Brain microvascular endothelial cell (primary cell): Measurements from ENCODE around the gene FXYD3.

Source experiments
- DNase-seq: peaks from one replicate; pipeline ENCODE4 v3.0.0-alpha.2; 2020
- H3K27ac ChIP-seq: fragments of 250-450 bp; sonication (Bioruptor Pico); 2 replicates; pipeline ENCODE4 v1.5.1; 2020; ENCODE audit warnings: mild to moderate bottlenecking, moderate library complexity
- H3K27me3 ChIP-seq: fragments of 250-450 bp; sonication (Bioruptor Pico); replicated peaks from 2 replicates; pipeline ENCODE4 v1.5.1; 2020; ENCODE audit warnings: mild to moderate bottlenecking
- H3K36me3 ChIP-seq: fragments of 250-450 bp; sonication (Bioruptor Pico); replicated peaks from 2 replicates; pipeline ENCODE4 v1.5.1; 2020; ENCODE audit warnings: mild to moderate bottlenecking
- H3K4me3 ChIP-seq: 2 replicates; pipeline ENCODE4 v1.5.1; 2011; ENCODE audit warnings: low read depth, mild to moderate bottlenecking, control low read depth, low read length, moderate library complexity
- in situ Hi-C: cut with HindIII; loops from 2 replicates; pipeline ENCODE4 v1.10.0; 2017; ENCODE audit warnings: low sequenced_read_pairs, low pct_ligation_motif_present
- TF ChIP-seq, protein P1 (sequence below): IDR thresholded peaks from 2 replicates; pipeline ENCODE4 v1.5.1; 2011; ENCODE audit warnings: low read depth, mild to moderate bottlenecking, moderate library complexity, low read length, control low read depth, inconsistent platforms; ENCODE audit errors: missing control alignments

FXYD3 gene

DNA sequence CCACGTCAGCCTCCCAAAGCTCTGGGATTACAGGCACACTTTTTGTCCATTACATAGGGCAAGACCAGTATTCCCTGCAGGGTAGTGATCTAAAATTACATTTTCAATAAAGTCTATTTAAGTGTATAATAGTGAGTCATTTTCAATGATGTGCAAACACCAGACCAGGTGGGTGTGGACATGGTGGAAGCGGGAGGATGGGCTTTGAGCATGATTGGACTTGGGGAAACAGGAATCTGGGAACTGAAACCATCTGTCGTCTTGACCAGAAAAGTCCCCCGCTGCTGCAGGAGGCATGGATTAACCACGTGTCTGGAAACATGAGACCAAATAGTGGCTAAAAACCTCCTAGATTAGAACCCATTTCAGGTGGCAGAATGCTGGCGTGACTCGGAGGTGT is 4.9 kb downstream of the FXYD3 start:
- Histone ChIP-seq H3K36me3 (no peaks in the 10 kb centered on the region), H3K4me3 (no peak overlapping the region), H3K27me3 (no peaks in the 10 kb centered on the region), H3K27ac (no peak overlapping the region)
- TF ChIP-seq, protein P1, sequence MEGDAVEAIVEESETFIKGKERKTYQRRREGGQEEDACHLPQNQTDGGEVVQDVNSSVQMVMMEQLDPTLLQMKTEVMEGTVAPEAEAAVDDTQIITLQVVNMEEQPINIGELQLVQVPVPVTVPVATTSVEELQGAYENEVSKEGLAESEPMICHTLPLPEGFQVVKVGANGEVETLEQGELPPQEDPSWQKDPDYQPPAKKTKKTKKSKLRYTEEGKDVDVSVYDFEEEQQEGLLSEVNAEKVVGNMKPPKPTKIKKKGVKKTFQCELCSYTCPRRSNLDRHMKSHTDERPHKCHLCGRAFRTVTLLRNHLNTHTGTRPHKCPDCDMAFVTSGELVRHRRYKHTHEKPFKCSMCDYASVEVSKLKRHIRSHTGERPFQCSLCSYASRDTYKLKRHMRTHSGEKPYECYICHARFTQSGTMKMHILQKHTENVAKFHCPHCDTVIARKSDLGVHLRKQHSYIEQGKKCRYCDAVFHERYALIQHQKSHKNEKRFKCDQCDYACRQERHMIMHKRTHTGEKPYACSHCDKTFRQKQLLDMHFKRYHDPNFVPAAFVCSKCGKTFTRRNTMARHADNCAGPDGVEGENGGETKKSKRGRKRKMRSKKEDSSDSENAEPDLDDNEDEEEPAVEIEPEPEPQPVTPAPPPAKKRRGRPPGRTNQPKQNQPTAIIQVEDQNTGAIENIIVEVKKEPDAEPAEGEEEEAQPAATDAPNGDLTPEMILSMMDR = no peak
- in situ Hi-C loops = no loop called here
- no peak for DNase-seq

DNA sequence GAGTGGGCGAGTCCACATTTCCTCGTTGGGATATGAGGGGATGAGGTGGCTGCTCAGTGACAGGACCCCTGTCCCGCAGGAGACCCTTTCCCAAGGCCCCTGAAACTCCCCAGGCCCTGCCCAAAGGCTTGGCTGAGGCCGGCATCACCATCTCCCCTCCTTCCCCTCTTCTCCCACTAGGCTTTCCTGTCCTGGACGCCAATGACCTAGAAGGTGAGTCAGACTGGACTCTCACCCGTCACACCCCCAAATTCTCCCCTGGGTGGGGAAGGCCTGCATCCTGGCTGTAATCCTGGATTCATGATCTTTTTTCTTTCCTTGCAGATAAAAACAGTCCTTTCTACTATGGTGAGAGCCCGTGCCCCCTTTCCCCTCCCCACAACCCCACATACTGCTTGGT is 5.3 kb downstream of the FXYD3 start:
- no peak for DNase-seq
- no peaks in the 10 kb centered on the region for H3K27me3 ChIP-seq
- H3K4me3 ChIP-seq = no peak overlapping the region
- TF ChIP-seq, protein P1 = no peak
- H3K27ac ChIP-seq = no peak overlapping the region
- H3K36me3 ChIP-seq = no peaks in the 10 kb centered on the region
- in situ Hi-C loops = no loop called here

DNA sequence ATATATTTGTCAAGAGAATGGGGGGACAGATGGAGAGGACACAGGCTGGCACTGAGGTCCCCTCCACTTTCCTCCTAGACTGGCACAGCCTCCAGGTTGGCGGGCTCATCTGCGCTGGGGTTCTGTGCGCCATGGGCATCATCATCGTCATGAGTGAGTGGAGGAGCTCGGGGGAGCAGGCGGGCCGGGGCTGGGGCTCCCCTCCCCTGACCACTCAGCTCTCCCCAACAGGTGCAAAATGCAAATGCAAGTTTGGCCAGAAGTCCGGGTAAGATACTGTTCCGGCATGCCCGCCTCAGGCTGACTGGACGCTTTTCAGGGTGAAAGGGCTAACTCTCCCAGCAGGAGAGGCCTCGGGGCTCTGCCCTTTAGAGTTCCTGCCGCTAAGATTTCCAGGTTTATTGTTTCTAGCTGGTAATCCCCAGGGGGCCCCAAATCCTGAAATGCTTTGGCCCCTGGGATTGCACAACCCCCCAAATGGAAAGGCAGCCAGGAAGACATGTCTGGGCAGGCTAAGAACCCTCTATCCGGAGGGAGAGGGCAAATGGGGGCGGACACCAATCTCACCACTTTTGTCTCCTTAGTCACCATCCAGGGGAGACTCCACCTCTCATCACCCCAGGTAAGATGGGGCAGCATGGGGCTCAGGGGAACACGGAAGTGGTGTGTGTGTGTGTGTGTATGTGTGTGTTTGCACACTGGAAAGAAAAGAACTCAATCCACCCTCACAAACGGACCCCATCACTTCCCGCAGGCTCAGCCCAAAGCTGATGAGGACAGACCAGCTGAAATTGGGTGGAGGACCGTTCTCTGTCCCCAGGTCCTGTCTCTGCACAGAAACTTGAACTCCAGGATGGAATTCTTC is 7.3 kb downstream of the FXYD3 start:
- no peak overlapping the region for H3K4me3 ChIP-seq
- in situ Hi-C loops = no loop called here

DNA sequence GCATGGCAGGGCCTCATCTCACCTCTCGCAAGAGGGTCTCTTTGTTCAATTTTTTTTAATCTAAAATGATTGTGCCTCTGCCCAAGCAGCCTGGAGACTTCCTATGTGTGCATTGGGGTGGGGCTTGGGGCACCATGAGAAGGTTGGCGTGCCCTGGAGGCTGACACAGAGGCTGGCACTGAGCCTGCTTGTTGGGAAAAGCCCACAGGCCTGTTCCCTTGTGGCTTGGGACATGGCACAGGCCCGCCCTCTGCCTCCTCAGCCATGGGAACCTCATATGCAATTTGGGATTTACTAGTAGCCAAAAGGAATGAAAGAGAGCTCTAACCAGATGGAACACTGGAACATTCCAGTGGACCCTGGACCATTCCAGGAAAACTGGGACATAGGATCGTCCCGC is 8.0 kb downstream of the FXYD3 start:
- Histone ChIP-seq H3K27me3 (no peaks in the 10 kb centered on the region), H3K36me3 (no peaks in the 10 kb centered on the region), H3K27ac (no peak overlapping the region), H3K4me3 (no peak overlapping the region)
- in situ Hi-C loops = no loop called here
- TF ChIP-seq, protein P1 = no peak
- no peak for DNase-seq

More for the DNA sequence above, 7.3 kb downstream of the FXYD3 start:
- Histone ChIP-seq H3K27ac (no peak overlapping the region), H3K27me3 (no peaks in the 10 kb centered on the region), H3K36me3 (no peaks in the 10 kb centered on the region)
- DNase-seq = no peak
- TF ChIP-seq, protein P1 = no peak

DNA sequence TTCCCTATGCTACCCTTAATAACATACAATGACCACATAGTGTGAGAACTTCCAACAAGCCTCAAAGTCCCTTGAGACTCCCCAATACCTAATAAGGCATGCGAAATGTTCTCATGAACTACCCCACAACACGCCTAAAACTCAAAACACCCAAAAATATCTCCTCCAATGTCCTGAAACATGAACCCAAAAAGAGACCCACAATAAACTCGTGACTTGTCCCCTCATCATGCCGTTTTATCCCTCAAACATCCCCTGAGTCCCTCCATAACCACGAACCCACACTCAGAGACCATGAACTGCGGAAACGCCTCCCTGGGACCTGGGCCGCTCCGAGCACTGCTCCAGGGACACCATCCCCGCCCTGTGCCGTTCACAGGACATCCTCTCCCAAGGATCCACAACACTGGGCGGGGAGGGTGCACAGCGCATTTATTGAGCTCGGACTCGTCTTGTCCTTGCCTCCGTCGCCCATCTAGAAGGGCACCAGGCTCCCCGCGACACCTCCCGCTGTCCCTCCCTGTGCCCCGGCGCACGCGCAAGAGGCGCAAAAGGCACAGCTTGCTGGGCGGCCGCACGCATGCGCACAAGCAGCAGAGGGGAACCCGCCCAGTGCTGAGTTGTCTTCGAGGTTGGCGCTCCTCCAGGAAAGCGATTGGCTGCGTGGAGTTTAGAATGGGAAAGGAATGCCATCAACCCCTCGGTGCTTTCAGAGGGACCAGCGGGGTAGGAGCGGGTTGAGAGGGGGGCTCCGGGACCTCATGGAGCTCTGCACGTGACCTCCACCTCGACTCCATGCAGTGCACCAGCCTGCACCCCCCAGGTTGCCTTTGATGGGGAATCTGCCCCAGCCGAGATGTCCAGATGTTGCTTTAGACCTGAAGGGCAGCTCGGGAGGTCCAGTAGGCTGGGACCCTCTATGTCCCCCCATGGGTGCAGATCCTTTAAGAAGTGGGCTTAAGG is 8.8 kb downstream of the FXYD3 start:
- Histone ChIP-seq H3K27ac (no peak overlapping the region), H3K36me3 (no peaks in the 10 kb centered on the region), H3K27me3 (no peaks in the 10 kb centered on the region), H3K4me3 (peak overlapping the region; percentile 70)
- DNase-seq = peak; percentile 81
- in situ Hi-C loops = no loop called here
- TF ChIP-seq, protein P1 = no peak
